GM18870 (cell line): ENCODE data around the gene GRAMD2B.
"Not testable (repeated sequence)": the region's sequence is repeated elsewhere in the genome, so short reads cannot be mapped to it uniquely, and the experiment has no call there.

Experiments used
- ATAC-seq: cut with Tn5 transposase; IDR thresholded peaks from one replicate; pipeline ENCODE4 v1.9.1; 2021; ENCODE audit warnings: moderate library complexity; ENCODE audit not compliant: unreplicated experiment

GRAMD2B gene

DNA sequence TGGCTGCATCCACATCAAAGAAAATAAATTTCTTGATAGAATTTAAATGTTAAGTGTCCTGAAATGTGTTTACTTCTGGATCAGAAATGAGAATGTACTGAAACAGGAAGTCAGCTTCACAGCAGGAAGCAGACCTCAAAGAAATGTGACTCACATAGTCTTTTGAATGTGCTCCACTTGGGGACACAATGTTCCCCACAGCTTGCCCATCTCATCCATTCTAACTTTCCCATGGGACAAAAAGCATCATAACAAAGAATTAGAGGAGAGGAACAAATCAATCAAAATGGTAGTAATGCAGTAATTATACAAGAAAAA, 85.7 kb downstream of the GRAMD2B start:
- ATAC-seq = no peak

DNA sequence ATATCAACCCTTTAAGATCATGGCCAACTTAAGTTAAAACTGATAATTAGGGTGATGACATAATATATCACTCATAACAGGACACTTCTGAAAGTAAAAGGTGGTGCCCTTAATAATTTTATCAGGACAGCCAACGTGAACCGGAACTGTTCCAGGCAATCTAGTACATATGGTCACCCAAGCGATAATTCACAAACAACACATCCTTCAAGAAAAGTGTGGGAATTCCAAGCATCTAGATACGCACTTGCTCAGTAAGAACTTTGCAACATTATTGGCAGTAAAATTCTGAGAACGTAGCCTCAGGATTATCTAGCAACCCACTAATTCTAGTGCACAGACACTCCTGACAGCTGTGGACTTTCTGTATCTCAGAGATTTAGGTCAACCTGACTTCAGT, 86.1 kb downstream of the GRAMD2B start:
- no peak for ATAC-seq

- ATAC-seq = no peak
Measured at GRCh38 chr5:126511961-126512360, 88.8 kb downstream of the GRAMD2B start.

- no peak for ATAC-seq
Measured at GRCh38 chr5:126512451-126512850, 89.2 kb downstream of the GRAMD2B start.

DNA sequence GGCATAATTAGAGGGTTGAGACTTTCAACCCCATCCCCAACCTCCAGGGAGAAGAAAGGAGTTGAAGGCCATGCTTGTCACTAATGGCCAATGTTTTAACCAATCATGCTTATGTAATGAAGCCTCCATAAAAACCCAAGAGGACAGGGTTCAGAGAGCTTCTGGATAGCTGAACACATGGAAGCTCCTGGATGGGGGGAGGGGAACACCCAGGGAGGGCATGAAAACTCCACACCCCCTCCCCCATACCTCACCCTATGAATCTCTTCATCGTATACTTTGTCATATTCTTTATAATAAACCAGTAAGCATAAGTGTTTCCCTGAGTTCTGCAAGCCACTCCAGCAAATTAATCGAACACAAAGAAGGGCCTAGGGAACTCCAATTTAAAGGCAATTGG, 90.1 kb downstream of the GRAMD2B start:
- ATAC-seq = no peak

- no peak for ATAC-seq
Measured at GRCh38 chr5:126513703-126514102, 90.5 kb downstream of the GRAMD2B start.

DNA sequence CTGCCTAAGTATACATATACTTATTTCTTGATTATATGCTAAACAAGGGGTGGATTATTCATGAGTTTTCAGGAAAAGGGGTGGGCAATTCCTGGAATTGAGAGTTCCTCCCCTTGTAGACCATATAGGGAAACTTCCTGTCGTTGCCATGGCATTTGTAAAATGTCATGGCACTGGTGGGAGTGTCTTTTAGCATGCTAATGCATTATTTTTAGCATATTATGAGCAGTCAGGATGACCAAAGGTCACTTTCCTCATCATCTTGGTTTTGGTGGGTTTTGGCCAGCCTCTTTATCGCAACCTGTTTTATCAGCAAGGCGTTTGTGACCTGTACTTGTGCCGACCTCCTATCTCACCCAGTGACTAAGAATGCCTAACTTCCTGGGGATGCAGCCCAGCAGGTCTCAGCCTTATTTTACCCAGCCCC, 90.9 kb downstream of the GRAMD2B start:
- ATAC-seq = no peak

DNA sequence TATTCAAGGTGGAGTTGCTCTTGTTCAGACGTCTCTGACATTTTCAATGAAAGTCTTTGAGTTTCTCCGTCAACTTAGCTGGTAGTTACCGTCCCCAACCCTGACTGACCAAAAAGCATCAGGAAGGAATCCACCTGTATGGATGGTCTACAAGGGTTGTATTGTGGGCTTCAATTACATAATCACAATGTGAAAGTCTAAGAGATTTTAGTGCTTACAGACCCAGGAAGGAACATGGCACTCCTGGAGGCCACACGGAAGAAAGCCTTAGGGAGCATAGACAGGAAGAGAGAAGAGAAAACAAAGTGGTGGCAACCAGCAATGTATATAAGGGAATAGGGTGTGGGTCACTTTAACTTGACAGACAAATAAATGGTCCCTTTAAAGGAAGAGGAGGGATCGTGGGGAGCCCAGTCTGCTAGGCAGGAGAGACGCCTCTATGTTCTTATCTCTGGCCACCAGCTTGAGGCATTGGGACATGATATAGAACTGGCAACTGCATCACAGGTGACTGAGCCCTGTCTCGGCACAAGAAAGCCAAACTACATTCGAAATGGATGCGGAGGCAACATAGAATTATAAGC, 91.4 kb downstream of the GRAMD2B start:
- no peak for ATAC-seq

DNA sequence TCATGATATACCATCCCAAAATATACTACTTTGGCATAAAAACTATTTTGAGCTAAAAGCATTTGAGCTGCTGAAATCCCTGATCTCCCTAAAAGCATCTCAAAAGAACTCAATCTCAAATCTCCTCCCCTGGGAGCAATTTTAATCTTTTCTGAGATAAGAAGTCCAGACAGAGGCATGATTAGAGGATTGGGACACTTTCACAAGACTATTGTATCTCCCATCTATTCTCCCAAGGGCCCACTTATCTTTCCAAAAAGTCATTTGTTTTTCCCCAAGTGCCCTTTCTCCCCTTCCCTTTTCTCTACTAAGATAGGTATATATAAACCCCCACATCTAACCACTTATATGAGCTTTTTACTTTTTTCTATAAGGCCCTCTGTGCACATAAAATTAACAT, 92.1 kb downstream of the GRAMD2B start:
- no peak for ATAC-seq

GRCh38 chr5:126516133-126516532, 92.9 kb downstream of the GRAMD2B start:
- no peak for ATAC-seq

DNA sequence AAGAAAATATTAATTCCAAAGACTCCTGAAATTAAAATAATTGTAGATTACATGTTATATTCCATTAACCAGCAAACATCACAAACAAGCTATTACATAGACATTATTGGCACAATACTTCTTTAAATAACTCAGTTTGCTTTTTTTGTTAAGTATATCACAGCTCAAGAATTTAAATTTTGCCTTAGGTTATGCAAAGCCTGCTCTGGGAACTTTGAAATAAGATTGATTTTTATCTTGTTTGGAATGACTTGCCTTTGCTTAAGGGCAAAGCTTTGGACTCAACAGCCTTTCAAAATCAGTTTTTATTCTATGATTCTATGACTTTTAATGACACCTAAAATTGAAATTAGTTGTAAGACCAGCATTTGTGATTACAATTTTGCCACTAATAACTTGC, 93.6 kb downstream of the GRAMD2B start:
- no peak for ATAC-seq

- ATAC-seq = not testable (repeated sequence)
Measured at GRCh38 chr5:126519223-126519622, 96.0 kb downstream of the GRAMD2B start.

DNA sequence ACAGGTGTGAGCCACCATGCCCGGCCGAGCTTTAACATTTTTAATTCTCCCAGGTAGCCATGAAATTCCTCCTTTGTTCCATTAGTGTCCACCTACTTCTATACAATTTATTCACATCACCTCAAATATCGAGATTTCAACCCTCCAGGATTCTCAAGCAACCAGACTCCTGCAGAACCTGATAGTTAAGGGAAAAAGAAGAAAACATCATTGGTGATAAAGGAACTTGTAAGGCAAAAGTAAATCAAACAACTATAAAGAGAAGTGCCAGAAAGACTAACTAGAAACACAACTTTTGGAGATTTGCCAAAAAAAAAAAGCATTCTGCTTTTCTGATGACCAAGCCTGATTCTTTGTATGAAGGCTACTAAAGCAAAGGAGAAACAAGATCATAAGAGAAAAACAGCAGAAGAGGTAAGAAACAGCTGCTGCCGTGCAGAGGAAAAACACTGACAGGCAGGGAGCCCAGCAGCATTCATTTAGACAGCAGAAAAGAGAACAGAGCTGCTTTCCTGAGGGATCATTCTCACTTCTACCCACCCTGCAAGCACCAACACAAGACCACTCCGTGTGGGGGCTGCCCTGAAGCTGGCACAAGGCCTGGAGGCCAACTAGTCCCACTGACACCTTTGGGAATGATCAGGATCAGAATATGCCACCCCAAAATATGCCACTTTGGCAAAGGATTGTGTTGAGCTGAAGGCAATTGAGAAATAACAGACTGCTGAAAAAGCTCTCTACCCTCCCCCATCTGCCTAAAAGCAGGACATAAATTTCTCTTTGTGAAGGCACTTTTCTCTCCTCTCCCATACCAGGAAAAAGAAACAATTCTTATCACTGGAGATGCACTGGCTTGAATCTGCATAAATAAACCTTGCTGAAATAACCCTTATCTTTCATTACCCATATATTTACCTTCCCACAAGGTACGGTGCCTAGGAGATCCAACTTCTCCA, 96.7 kb downstream of the GRAMD2B start:
- no peak for ATAC-seq

DNA sequence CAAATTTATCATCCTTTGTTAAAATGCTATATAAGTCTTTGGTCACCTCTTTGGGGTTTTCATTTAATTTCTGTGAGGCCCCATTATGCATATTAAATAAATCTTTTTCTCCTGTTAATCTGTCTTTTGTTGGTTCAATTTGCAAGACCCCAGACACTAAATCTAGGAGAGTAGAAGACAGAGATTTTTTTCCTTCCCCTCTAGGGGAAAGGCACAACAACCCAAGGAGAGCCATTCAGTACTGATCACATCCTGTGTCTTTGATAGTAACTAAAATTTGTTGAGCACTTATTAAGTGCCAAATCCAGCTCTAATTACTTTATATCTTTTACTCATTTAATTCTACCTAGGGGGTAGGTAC, 97.4 kb downstream of the GRAMD2B start:
- no peak for ATAC-seq

GRCh38 chr5:126521130-126521529, 97.9 kb downstream of the GRAMD2B start:
- no peak for ATAC-seq

- no peak for ATAC-seq
Measured at GRCh38 chr5:126523818-126524510, 100.8 kb downstream of the GRAMD2B start.

DNA sequence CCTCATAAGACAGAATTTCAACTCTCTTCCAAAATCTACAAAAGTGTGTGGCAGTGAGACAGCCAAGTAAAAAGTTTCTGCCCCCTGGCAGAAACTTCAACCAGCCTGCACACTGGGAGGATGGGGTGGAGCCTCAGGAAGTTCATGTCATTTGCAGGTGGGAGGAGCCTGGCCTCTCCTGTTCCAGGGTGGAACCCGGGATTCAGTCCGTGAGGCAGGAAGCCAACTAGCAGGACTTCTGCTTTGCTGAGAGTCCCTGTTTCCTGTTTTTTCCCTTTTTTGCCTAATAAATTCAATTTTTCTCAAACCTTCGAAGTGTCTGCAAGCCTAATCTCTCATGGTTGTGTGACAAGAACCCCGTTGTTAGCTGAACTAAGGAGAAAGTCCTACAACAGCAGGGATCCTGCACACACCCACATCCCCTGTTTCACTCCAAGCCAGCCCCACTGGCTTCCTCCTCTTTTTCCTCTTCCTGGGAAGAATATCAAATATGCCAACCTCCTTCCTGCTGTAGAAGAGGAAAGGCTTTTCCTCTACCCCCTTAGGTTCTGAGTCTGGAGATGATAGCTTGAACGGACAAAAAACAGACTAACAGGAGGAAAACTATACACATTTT, 102.5 kb downstream of the GRAMD2B start:
- no peak for ATAC-seq

DNA sequence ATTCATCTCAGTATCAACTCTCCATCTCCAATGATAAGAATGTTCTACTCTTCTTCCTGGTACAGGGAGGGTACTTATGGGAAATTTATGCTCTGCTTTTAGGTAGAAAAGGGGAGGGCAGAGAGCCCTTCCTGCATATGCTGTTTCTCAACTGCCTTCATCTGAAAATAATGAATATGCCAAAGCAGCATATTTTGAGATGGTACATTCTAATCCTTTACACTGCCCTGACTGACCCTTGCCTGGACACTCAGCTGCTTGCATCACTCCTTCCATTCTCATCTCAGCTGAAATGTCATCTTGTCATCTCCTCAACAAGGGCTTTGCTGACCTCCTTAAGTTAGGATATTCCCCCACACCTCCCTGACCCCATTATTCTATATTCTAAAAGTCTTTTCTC, 103.3 kb downstream of the GRAMD2B start:
- ATAC-seq = no peak

GRCh38 chr5:126527158-126527557, 103.9 kb downstream of the GRAMD2B start:
- no peak for ATAC-seq

- no peak for ATAC-seq
Measured at GRCh38 chr5:126527892-126528291, 104.7 kb downstream of the GRAMD2B start.

DNA sequence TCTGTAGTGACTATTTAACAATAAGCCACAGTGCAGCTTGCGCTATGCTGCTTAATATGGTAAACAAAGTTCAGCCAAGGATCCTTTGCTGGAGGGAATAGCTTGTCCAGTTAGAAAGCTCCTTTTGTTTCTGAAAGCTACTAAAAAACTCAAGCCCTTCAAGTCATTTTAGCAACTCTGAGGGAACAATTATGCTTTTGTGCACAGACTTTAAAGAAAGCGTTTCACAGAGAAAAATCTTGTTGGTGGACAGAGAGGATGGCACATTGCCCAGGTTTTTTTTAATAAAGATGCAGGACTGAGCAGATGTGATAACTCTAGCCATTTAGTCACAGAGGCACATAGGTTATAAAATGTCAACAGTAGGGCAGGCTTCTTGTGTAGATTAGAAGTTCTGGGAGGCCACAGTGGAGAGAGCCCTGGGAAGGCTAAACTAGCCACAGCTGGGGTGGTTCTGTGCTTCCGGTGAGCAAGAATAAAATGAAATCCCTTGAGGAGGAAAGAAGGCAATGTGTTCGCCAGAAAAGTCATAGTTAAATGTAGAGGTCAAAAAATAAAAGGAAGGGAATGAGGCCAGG, 108.4 kb downstream of the GRAMD2B start:
- no peak for ATAC-seq
